ENCODE measurements around the gene KAT2B.
"Not testable (repeated sequence)": the region's sequence is repeated elsewhere in the genome, so short reads cannot be mapped to it uniquely, and the experiment has no call there.

KAT2B gene

DNA sequence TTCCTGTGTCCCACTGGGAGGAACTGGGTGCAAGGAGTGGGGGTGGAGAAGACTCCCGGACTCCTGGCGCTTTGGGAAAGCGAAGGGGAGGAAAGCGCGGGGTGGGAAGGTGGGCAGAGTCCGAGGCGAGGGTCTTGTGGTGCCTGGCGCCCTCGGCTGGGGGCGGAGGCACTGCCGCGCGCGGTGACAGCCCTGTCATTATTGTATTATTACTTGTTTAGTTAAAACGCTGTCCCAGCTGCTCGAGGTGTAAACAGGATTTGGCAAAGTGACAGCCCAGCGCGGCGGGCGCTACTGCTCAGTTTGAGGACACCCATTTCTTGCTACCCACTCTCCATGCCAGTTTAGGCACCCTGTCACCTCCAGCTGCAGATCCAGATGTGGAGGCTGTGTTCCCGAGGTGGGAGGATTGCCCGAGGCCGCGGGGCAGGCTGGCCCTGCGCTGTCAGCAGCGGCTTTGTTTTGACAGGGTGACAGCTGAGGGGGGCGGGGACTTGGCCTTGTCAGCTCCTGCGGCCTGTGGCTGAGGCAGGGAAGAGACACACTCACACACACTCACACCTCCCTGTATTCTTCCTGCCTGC lies 1.0 kb downstream of the KAT2B start:
- peak; percentile 64 to 69 for DNase-seq (ENCODE audit: low read depth in 2 of 2)

DNA sequence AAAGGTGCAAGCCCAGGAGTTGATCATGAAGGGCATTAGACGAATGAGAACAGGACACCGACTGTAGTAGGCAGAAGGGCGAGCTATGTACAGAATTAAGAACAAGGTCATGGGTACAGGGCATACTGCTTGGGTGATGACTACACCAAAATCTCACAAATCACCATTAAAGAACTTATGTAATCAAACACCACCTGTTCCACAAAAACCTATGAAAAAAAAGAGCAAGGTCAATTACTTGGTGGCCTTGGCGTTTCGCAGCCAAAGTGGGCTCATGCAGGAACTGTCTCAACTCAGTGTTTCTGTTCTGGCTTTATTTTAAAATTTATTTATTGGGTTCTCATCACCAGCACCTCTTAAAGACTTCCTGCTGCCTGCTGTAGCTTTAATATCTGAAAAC lies 2.1 kb downstream of the KAT2B start:
- no peak for DNase-seq (ENCODE audit: low read depth in 2 of 2)

DNA sequence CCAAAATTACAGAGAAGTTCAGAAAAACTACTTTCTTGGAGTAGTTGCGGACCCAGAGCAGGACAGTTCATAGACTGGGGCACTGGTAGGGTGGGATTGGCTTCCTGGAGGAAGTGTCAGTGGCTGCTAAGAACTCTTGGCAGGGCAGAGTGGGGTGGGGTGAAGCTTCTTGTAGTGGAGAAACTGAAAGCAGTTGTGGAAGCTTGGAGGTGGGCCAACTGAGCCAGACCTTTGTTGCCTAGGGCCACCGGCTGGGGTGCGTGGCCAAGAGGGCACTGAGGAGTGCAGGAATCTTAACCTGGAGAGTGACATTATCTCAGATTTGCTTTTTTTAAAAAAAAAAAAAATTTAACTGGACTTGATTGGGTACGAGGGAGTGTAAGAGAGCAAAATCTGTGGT lies 3.1 kb downstream of the KAT2B start:
- no peak for DNase-seq (ENCODE audit: low read depth in 2 of 2)

DNA sequence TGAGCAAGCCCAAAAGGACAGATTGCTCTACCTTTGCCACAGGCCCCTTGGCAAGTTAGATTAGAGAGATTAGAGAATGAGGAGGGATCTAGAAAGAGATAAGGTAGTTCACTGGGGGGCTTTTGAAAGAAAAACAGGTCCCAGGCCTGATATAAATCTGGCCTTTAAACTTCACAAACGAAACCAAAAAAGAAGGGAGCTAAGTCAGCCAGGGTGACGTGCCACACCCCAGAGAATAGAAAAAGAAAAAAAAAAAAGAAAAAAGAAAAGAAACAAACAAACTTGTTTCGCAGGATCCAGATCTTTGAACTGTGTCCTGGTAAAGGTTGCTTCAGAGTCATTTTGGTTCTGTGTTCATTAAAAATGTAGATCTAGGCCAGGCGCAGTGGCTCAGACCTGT lies 3.6 kb downstream of the KAT2B start:
- DNase-seq (ENCODE audit: low read depth in 2 of 2) = no peak

DNA sequence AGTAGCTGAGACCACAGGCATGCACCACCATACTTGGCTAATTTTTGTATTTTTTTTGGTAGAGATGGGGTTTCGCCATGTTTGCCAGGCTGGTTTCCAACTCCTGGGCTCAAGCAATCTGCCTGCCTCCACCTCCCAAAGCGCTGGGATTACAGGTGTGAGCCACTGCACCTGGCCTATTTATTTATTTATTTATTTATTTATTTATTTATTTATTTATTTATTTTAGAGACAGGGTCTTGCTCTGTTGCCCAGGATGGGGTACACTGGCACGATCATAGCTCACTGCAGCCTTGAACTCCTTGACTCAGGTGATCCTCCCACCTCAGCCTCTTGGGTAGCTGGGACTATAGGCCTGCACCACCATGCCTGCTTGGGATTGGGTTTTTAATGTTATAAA lies 4.9 kb downstream of the KAT2B start:
- DNase-seq (ENCODE audit: low read depth in 2 of 2) = not testable (repeated sequence)

DNA sequence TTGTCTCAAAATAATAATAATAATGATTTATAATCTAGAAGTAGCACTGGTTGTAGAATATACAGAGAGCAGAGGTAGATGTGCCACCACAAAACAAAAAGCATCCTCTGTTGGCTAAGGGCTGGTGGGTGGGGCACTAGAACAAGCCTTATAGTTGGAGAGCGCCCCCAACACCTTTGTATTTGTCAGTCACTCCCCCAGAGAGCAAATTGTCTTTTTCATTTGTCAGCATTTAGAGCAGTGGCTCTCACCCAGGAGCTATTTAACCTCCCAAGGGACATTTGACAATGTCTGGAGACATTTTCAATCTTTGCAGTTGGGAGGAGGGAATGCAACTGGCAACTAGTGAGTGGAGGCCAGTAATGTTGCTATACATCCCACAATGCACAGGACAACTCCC lies 6.3 kb downstream of the KAT2B start:
- no peak for DNase-seq (ENCODE audit: low read depth in 2 of 2)

DNA sequence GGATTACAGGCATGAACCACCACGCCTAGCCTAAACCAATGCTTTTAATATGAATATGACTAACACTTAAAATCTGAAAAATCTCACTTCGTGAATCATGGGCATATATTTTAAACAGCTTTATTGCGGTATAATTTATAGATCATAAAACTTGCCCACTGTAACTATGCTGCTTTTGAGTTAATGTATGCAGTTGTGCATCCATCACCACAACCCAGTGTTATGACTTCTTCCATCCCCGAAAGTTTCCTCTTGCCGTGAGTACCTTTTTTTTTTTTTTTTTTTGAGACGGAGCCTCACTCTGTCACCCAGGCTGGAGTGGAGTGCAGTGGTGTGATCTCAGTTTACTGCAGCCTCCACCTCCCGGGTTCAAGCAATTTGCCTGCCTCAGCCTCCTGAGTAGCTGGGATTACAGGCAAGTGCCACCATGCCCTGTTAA lies 7.1 kb downstream of the KAT2B start:
- DNase-seq (ENCODE audit: low read depth in 2 of 2) = no peak

- DNase-seq (ENCODE audit: low read depth in 2 of 2) = no peak
Observed at GRCh38 chr3:20047976-20048883, 8.0 kb downstream of the KAT2B start.

GRCh38 chr3:20051123-20051806 lies 11.0 kb downstream of the KAT2B start:
- DNase-seq (ENCODE audit: low read depth in 2 of 2) = no peak

DNA sequence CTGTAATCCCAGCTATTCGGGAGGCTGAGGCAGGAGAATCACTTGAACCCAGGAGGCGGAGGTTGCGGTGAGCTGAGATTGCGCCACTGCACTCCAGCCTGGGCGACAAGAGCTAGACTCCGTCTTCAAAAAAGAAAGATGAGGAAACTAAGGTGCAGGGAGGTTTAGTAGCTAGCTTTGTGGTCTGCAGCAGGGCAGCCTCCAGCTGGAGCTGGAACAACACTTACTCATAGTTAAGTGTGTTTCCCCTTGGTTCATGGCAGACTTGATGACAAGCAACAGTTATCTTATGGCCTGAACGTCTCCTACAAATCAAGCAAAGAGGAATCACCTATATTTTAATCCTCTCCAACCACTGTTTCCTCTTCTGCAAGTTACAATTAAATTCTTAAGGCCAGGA lies 12.6 kb downstream of the KAT2B start:
- no peak for DNase-seq (ENCODE audit: low read depth in 2 of 2)

GRCh38 chr3:20054549-20054987 lies 14.3 kb downstream of the KAT2B start:
- peak; percentile 38 to 54 for DNase-seq (ENCODE audit: low read depth in 2 of 2)

DNA sequence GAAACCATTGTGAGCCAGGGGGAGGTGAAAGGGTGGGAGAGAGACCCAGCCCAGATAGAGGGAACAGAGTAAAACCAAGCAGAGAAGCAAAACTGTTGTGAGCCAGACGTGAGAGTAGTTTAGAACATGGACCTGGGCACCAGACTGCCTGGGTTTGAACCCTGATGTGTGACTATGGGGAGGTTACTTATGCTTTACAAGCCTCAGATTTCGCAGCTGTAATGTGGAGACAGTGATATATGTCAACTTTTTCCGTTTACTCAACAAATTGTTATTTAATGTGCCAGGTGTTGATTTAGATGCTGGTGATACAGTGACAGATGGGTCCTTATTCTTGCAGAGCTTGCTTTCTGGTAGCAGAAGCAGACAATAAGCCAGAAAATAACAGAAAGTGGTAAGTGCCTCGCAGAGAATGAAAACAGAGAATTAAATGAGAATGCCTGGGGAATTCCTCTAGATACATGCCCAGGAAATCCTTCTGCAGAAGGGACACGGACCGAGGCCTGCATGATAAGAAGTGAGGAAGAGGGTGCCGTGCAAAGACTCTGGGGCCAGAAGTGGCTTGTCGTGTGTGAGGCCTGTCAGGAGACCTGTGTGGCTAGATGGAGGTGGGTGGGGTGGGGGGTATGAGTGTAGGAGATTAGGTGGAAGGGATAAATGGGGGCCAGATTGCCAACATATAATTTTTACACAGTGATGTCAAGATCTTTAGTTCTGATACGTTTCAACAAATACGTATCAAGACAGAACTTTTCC lies 15.0 kb downstream of the KAT2B start:
- no peak for DNase-seq (ENCODE audit: low read depth in 2 of 2)

DNA sequence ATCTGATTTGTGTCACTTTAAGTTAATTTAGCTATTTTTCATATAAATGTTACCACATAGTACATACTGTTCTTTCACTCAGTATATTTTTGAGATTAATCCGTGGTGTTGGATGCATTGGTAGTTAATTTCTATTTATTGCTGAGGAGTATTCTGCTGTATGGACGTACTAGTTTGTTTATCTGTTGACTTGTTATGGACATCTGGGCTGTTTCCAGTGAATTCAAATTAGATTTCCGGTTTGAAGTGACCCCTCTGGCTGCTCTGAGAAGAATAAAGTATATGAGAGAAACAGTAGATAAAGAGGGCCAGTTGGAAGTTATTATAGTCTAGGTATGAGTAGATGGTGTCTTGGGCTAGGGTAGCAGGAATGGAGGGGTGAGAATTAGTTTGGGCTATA lies 15.6 kb downstream of the KAT2B start:
- DNase-seq (ENCODE audit: low read depth in 2 of 2) = no peak

DNA sequence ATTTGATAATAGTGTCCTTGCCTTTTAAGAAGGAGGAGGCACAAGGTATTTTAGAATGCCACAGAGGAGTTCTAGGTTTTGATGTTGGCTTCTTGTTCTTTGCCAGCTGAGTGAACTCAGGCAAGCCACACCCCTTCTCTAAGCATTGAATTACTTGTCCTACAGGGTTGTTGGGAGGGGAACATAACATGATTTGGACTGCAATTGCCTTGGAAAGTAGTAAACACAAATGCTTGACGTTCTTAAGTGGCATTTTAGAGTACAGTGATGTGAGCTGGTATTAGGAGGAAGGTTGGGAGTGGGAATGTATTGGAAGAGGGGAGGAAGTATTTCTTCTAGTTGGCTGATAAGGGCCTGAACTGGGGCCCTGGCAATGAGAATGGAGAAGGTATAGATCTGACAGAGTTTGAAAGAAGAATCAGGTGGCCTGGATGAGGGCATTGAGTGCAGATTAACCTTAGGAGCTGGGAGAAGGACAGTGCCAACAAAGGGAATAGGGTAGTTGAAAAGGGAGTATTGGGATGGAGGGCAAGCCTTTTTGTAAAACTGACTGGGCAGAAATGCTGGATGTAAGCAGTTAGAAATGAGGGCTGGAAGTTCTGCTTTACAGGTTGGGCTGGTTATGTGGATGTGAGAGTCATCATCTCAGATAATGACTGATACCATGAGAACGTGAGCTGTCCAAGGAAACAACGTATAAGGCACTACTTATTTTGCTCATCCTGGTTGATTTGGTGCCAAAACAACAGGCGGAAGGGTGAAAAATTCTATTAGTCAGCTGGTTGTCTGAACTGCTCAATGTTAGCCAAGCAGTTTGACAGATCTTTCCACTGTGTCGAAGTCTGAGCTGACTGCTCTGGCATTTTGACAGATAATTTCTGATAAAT lies 16.7 kb downstream of the KAT2B start:
- no peak for DNase-seq (ENCODE audit: low read depth in 2 of 2)

DNA sequence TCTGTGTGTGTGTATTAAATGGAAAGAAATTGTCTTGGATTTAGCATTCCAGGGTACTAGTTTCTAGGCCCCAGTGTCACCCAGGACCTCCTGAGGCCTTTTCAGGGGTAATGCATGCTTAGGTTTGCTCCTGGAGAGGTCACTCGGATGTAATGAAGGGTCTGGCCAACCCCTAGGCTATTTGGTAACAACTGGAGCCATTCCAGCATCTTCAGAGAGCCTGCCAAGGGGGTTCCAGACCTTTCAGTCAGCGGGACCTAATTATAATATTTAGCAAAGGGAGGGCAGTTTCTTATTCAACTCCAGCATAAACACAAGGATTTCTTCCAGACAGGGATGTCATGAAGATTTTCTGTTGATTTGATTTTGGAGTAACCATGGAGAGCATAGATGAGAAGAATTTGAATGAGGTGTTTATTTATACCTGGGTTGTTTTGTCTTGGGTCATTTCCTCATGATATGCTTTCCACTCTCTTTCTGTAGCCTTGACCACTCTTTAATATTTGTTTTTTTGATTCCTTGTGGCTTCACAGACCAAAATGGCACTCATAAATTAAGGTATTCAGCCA lies 17.4 kb downstream of the KAT2B start:
- DNase-seq (ENCODE audit: low read depth in 2 of 2) = no peak

- no peak for DNase-seq (ENCODE audit: low read depth in 2 of 2)
Observed at GRCh38 chr3:20059929-20060328, 19.7 kb downstream of the KAT2B start.

DNA sequence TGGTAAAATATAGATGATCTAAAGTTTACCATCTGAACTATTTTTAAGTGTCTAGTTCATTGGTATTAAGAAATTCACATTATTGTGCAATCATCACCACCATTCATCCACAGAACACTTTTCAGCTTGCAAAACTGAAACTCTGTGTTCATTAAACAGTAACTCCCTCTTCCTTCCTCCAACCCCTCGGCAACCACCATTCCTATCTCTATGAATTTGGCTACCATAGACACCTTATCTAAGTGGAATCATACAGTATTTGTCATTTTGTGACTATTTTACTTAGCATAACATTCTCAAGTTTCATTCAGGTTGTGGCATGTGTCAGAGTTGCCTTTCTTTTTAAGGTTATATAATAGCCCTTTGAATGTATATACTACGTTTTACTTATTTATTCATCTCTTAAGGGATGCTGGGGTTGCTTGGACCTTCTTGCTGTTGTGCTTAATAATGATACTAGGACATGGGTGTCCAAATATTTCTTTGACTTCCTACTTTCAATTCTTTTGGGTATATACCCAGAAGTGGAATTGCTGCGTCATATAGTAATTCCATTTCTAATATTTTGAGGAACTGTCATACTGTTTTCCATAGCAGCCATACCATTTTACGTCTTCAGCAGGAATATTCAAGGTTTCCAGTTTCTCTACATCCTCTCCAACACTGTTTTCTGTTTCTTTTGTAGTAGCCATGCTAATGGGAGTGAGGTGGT lies 20.9 kb downstream of the KAT2B start:
- DNase-seq (ENCODE audit: low read depth in 2 of 2) = no peak

DNA sequence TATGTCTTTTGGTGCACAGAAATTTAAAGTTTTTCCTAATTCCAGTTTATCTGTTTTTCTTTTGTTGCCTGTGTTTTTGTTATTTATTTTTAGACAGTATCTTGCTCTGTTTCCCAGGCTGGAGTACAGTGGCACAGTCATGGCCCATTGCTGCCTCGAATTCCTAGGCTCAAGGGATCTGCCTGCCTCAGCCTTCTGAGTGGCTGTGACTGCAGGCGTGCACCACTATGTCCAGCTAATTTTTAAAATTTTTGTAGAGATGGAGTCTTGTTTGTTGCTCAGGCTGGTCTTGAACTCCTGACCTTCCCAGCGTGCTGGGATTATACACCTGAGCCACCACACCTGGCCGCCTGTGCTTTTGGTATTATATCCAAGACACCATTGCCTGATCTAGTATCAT lies 22.8 kb downstream of the KAT2B start:
- DNase-seq (ENCODE audit: low read depth in 2 of 2) = no peak

GRCh38 chr3:20064387-20064786 lies 24.1 kb downstream of the KAT2B start:
- no peak for DNase-seq (ENCODE audit: low read depth in 2 of 2)

Measured in activated CD4-positive, alpha-beta T cell treated with anti-CD3 and anti-CD28 coated beads for 24 hours (primary cell).